Left lung (tissue), 10 donors: Measurements from ENCODE around the gene FAM117B. TPM values are rescaled to one million over a fixed set of nuclear protein-coding genes. Genes with fewer than 3 reads are reported as not detected.
"Not testable (repeated sequence)": the region's sequence is repeated elsewhere in the genome, so short reads cannot be mapped to it uniquely, and the experiment has no call there.

Experiments used
- ATAC-seq: fragments of 200-7000 bp; cut with Tn5 transposase; one replicate; pipeline ENCODE4 v1.9.1; 2020; ENCODE audit warnings: moderate library complexity
- DNase-seq, 4 donors: peaks; one replicate each; pipeline ENCODE4 v3.0.0-alpha.2; 2013 to 2020
- H3K27ac ChIP-seq, 2 donors: fragments of 200-600 bp; sonication (generic) in 1 of 2; one replicate each; pipeline versions ENCODE4 v1.5.0 to v1.8.0; 2020 to 2021
- H3K27me3 ChIP-seq, 2 donors: fragments of 200-600 bp; sonication (generic) in 1 of 2; one replicate each; pipeline versions ENCODE4 v1.5.0 to v1.8.0; 2020 to 2021
- H3K36me3 ChIP-seq, 2 donors: fragments of 200-600 bp; sonication (generic) in 1 of 2; one replicate each; pipeline versions ENCODE4 v1.5.0 to v1.8.0; 2020 to 2021
- H3K4me1 ChIP-seq, 2 donors: fragments of 200-600 bp; one replicate each; pipeline ENCODE4 v1.8.0; 2021
- H3K4me3 ChIP-seq, 2 donors: fragments of 200-600 bp; sonication (generic) in 1 of 2; one replicate each; pipeline versions ENCODE4 v1.5.0 to v1.8.0; 2020 to 2021; ENCODE audit warnings: mild to moderate bottlenecking in 1 of 2
- H3K9me3 ChIP-seq, 2 donors: fragments of 200-600 bp; sonication (generic) in 1 of 2; one replicate each; pipeline versions ENCODE4 v1.5.0 to v1.8.0; 2020 to 2021
- intact Hi-C, 2 donors: fragments of 100-400 bp; cut with DNase I; formaldehyde crosslinking; loops; one replicate each; pipeline versions ENCODE4 v1.11.2 to v1.14.2; 2022
- polyA plus RNA-seq, 6 donors: library from polyadenylated mRNA; unstranded; fragments of 120-200 nt; gene quantifications; one replicate each; pipeline ENCODE4 v1.2.1, GENCODE V29; 2013; ENCODE audit not compliant: insufficient read length in 6 of 6
- total RNA-seq, 2 donors: library from RNA; stranded (reverse); fragmentation: NEBNext Ultra II Directional; extraction: Animal tissue kit (Norgen Biotek cat#: 25700); gene quantifications; one replicate each; pipeline ENCODE4 v1.2.1, GENCODE V29; 2021
- TF ChIP-seq, protein P1 (sequence below), 2 donors: fragments of 200-600 bp; sonication (generic) in 1 of 2; IDR thresholded peaks; one replicate each; pipeline versions ENCODE4 v1.5.0 to v1.8.0; 2021; ENCODE audit warnings: antibody characterized with exemption in 2 of 2
- donor health status: DM: no; HTN: yes; CAD: no.
- donor health status: DM: no; HTN: no; CAD: no.

The FAM117B gene
- total and polyA plus RNA-seq, 8 donors: 4.9 to 27.4 (median 22.6) TPM

DNA sequence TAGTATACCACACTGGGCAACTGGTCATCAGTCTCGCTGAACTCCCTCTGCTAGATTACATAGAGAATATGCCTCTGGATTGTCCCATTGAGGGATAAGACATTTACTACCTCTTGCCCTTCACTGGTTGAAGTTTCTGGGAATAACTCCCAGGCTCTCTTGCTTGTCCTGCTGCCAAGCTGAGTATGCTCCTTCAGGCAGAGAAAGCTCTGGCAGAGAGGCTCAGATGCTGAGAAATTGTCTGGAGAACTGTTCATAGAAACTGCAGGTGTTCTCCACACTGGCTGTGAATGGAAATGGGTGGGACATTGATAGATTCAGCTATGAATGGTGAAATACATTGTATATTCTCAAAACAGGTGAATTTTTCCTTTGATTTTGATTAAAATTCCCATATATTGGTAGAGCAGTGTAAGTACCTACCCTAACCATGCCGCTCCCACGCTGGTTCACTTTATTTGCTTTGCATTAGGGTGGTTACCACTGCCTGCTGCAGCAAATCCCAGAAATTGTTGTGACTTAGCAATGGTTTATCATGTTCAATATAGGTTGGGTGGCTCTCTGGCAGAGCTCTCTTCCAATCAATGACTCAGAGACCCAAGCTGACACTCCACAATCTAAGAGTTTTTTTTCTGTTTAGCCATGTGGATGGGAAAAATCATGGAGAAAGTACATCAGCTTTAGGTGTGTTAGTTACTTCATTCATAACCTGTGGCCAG lies 36.7 kb downstream of the FAM117B start:
- Histone ChIP-seq H3K4me1 (peaks cover 0 to 3% of the 10 kb centered on the region in 2 donors), H3K9me3 (no peaks in the 10 kb centered on the region), H3K4me3 (no peak overlapping the region), H3K36me3 (no peaks in the 10 kb centered on the region), H3K27me3 (no peaks in the 10 kb centered on the region), H3K27ac (no peak overlapping the region)
- TF ChIP-seq, protein P1, sequence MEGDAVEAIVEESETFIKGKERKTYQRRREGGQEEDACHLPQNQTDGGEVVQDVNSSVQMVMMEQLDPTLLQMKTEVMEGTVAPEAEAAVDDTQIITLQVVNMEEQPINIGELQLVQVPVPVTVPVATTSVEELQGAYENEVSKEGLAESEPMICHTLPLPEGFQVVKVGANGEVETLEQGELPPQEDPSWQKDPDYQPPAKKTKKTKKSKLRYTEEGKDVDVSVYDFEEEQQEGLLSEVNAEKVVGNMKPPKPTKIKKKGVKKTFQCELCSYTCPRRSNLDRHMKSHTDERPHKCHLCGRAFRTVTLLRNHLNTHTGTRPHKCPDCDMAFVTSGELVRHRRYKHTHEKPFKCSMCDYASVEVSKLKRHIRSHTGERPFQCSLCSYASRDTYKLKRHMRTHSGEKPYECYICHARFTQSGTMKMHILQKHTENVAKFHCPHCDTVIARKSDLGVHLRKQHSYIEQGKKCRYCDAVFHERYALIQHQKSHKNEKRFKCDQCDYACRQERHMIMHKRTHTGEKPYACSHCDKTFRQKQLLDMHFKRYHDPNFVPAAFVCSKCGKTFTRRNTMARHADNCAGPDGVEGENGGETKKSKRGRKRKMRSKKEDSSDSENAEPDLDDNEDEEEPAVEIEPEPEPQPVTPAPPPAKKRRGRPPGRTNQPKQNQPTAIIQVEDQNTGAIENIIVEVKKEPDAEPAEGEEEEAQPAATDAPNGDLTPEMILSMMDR (IDR thresholded peaks at IDR 0.05): no peak
- intact Hi-C loops: no loop called here
- ATAC-seq: peak; percentile 50
- DNase-seq: peak in 1 of 4 donors; percentile 16

DNA sequence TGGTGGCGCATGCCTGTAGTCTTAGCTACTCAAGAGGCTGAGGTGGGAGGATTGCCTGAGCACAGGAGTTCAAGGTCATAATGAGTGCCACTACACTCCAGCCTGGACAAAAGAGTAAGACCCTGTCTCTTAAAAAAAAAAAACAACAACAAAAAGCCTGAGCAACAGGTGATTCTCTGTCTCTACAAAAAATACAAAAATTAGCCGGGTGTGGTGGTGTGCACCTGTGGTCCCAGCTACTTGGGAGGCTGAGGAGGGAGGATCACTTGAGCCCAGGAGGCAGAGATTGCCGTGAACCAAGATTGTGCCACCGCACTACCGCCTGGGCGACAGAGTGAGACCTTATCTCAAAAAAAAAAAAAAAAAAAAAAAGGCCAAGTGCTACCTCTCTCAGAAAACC lies 40.3 kb downstream of the FAM117B start:
- H3K9me3 ChIP-seq, ATAC-seq, H3K27me3 ChIP-seq, H3K36me3 ChIP-seq, DNase-seq, H3K27ac ChIP-seq, H3K4me3 ChIP-seq, H3K4me1 ChIP-seq, intact Hi-C loops: not testable (repeated sequence)

DNA sequence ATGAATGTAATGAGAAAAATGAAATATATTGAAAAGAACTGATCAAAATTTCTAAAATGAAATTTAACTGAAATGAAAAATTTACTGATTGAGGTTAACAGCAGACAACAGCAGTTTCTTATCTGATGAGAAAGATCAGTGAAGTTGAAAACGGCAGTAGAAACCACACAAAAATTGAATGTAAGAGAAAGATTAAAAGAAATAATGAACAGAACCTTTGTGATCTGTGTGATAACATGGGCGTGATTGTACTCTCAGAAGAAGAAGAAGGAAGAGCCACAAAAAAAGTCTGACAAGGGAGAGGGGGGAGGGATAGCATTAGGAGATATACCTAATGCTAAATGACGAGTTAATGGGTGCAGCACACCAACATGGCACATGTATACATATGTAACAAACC lies 45.2 kb downstream of the FAM117B start:
- intact Hi-C loops: no loop called here
- H3K36me3 ChIP-seq: no peaks in the 10 kb centered on the region
- TF ChIP-seq, protein P1 (IDR thresholded peaks at IDR 0.05): no peak
- H3K9me3 ChIP-seq: peaks cover 0 to 22% of the 10 kb centered on the region in 2 donors
- no peak overlapping the region for H3K4me3 ChIP-seq
- no peak for DNase-seq
- no peaks in the 10 kb centered on the region for H3K27me3 ChIP-seq
- H3K27ac ChIP-seq: no peak overlapping the region
- ATAC-seq: no peak
- H3K4me1 ChIP-seq: no peaks in the 10 kb centered on the region

DNA sequence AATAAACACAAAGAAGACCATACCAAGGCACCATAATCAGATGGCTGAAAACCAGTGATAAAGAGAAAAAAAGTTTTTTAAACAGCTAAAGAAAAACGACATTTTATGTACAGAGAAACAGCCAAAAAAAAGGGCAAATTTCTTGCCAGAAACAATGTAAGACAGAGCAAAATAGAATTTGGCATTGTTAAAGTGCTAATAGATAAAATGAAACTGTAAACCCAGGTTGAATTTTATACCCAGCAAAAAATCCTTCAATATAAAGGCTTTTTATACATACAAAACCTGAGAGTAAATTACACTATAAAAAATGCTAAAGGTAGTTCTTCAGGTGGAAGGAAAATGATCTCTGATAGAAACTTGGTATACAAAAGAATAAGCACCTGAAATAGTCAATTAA lies 45.7 kb downstream of the FAM117B start:
- no peak overlapping the region for H3K27ac ChIP-seq
- H3K4me1 ChIP-seq: no peaks in the 10 kb centered on the region
- peaks cover 0 to 22% of the 10 kb centered on the region in 2 donors for H3K9me3 ChIP-seq
- TF ChIP-seq, protein P1 (IDR thresholded peaks at IDR 0.05): no peak
- H3K36me3 ChIP-seq: no peaks in the 10 kb centered on the region
- H3K27me3 ChIP-seq: no peaks in the 10 kb centered on the region
- DNase-seq (no peak), ATAC-seq (no peak)
- intact Hi-C loops: no loop called here
- H3K4me3 ChIP-seq: no peak overlapping the region

DNA sequence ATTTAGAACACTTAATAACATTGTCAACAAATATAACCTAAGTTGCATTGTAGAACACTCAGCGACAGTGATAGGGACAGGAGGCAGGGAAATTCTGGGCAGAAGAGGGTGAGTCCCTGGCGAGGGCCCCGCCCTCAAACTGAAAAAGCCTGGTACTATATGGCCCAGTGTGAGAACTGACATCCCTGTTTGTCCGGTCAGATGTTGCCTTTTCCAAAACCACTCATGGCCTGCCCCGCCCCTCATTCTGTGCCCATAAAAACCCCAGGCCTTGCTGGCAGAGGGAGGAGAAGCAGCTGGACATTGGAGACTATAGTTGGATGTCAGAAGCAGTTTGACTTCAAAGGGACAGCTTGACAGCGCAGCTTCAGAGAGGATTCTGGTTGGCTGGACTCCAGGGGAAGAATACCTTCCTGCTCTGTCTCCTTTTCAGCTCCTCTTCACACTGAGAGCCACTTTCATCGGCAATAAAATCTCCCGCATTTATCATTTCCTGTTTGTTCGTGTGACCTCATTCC lies 47.0 kb downstream of the FAM117B start:
- intact Hi-C loops: no loop called here
- Histone ChIP-seq H3K27me3 (no peaks in the 10 kb centered on the region), H3K4me3 (no peak overlapping the region), H3K36me3 (no peaks in the 10 kb centered on the region), H3K9me3 (peaks cover 0 to 22% of the 10 kb centered on the region in 2 donors), H3K4me1 (no peaks in the 10 kb centered on the region), H3K27ac (no peak overlapping the region)
- DNase-seq: no peak
- no peak for ATAC-seq
- TF ChIP-seq, protein P1 (IDR thresholded peaks at IDR 0.05): no peak
